Measurements from ENCODE around the gene SNAP25.

The SNAP25 gene

DNA sequence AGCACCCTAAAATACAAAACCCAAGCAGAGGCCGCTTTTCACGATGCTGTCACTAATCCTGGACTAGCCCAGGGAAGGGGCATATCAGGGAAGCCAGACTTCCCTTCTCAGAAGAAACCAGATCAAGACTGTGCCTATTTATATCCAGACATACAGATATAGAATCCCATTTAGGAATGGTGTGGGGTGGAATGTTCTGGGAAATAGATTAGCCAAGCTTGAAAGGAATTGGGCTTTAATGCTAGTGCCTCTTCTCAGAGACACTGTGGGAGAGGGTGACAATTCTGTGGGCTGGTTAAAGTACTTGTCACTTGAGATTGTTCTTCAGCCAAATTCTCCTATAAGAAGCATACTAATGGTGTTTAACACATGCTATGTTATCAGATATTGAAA, 45.5 kb downstream of the SNAP25 start:
- no peak for DNase-seq

- DNase-seq: no peak
Measured at GRCh38 chr20:10268636-10269035, 50.0 kb downstream of the SNAP25 start.

- DNase-seq: no peak
Measured at GRCh38 chr20:10270630-10271029, 52.0 kb downstream of the SNAP25 start.

- no peak for DNase-seq
Measured at GRCh38 chr20:10271494-10272219, 53.0 kb downstream of the SNAP25 start.

DNA sequence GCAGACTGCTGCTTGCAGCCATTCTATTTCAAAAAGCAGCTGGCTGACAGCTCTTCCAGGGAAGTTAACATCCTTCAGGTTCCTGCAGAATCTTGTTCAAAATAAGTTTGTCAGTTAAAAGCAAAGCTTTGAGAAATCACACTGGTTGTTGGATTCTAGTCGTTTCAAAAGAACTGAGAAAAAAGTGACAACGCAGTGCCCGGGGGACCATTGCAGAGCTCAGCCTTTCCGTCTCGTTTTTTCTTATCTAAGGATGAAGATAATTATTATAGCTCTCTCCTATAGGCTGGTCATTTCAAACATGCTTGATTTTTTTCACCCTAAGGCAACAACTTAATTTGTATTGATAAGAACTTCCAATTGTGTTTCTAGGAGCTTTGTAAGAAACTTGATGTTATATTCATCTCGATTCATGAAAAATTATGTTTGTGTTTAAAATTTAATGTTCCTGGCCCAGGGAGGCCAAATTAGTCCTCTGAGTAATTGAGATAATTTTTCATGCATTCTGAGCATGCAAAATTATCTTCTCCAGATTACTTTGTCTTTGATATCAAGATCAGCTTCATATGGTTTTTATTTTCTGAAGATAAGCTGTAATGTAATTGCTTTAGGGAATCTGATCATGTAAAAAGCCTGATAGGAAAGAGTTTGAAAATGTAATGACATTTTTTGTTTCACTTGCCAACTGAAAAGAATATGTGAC, 58.4 kb downstream of the SNAP25 start:
- no peak for DNase-seq

GRCh38 chr20:10277616-10278015, 59.0 kb downstream of the SNAP25 start:
- DNase-seq: no peak

DNA sequence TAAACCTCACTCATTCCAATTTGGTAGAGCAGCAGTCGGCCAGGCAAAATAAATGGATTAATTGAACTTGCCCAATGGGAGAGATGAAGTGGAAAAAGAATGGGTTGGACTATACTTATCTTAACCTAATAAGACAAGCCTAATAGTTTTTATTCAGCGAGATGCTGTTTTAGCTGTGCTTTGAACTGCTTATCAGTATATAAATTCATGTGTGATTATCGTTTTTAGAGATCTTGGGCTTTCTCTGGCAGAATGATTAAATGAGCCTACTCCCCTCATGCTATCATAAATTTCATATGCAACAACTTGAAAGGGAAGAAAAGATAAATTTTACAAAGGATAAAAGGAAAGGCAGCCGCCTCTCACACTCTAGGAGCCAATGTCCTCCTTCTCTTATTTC, 59.8 kb downstream of the SNAP25 start:
- no peak for DNase-seq

DNA sequence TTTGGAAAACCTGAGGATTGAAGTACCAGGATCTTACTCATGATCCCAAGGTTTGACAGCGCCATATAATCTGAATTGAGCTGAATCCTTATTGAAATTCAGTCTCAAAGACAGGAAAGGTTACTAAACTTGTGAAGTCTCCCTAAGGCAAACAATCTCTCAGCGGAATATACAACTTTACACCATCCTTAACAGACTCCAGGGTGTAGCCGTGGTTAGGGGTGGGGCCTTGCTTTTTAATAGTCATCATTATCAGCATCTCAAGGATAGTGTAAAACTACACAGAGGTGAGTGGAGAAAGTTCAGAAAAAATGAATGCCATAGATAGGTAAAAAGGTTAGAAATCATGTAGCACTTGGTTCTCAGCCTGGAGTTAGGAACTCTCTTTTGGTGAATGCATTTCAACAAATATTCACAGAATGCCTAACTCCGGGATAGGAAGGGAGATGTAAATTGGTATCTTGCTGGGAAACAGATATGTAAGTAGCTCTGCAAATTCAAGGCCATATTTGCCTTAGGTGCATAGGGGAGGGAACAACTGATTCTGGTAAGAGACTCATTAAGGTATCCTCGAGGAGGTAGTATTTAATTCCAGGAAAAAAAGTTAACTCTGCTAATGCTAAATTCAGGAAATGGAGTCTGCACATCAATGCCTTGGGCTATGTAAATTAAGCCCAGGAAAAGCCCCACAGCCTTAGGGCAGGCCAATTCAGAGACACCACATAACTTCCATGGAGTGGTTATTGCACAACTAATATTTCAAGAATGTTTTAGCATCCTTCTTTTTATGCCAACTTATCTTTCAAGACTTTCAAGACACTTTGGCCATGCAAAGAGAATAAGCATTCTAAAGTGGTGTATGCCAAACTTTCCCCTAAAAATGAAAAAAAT, 61.6 kb downstream of the SNAP25 start:
- DNase-seq: no peak

DNA sequence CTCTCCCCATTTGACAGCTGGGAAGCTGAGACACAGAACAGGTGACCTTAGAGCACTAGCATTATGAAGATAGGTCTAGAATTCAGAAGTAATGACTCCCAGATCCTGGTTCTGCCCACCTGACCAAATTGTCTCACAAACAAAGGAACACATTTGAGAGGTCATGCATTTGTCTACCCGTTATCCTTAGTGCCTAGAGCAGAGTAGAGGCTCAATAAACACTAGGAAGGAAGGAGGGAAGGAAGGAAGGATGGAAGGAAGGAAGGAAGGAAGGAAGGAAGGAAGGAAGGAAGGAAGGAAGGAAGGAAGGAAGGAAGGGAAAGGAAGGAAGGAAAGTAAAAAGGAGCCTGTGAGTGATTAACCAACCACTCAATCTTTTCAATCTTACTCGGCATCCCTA, 63.3 kb downstream of the SNAP25 start:
- DNase-seq: no peak

- no peak for DNase-seq
Measured at GRCh38 chr20:10282979-10283456, 64.4 kb downstream of the SNAP25 start.

DNA sequence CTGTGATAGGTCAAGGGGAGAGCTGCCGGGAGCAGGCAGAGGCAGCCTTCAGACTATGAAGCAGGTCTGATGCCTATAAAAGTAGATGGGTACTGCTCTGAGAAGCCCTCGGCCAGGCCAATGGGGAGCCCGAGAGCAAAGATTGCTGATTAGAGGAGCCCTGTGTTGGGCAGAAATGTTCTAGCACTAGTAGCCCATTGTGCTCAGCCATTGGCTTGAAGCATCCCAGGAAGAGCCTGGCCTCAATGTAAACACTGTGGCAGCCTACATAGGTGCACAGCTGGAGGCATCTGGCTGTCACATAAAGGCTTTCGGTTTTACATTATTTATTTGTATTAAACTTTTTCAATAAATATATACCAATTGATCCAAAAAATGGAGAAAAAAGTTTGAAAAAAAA, 67.7 kb downstream of the SNAP25 start:
- DNase-seq: no peak

DNA sequence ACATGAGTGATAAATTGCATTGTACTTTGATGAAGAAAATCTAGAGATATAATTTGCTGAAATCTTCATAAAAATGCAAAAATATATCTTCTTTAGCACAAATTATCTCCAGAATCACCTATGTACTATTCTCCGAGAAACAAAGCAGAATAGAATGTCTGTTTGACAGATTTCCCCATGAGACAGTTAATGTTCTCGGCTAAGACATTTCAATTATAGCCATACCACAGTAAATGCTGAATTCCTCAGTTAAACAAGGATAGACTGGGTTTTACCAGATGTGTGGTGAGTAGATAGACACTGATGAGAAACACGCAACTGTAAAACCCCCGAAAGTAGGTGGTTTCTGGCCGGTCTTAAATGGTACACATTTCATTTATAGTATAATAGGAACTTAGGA, 69.8 kb downstream of the SNAP25 start:
- DNase-seq: no peak

DNA sequence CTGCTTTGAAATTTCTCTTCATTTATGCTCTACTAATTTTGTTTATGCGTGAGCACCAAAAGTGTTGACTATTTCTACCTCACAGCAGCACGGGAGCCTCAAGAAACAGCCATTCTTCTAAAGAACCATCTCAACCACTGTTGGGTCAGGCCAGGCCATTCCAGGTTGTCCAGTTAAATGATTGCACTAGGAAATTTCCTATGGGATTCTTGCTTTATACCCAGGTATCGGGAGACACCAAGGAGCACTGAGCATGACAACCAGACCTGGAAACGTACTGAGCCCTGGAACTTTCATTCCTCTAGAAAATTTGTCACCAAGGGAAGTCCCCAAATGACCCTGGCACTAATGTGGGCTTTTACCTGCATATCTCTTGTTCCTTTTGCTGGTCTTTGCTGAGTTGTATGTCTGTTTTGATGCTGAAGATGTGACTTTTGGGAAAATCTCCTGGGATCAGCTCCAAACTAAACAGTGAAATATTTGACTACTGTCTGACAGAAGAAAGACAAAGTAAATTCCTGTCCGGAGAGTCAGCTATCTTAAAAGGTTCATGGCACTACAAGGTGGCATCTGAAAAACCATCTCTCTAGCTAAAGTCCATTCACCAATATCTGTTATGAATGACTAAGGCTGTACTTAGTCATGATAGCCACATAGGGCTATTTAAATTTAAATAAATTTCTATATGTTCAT, 70.5 kb downstream of the SNAP25 start:
- DNase-seq: no peak

- DNase-seq: no peak
Measured at GRCh38 chr20:10291568-10292248, 73.1 kb downstream of the SNAP25 start.

GRCh38 chr20:10297223-10297622, 78.6 kb downstream of the SNAP25 start:
- DNase-seq: no peak

DNA sequence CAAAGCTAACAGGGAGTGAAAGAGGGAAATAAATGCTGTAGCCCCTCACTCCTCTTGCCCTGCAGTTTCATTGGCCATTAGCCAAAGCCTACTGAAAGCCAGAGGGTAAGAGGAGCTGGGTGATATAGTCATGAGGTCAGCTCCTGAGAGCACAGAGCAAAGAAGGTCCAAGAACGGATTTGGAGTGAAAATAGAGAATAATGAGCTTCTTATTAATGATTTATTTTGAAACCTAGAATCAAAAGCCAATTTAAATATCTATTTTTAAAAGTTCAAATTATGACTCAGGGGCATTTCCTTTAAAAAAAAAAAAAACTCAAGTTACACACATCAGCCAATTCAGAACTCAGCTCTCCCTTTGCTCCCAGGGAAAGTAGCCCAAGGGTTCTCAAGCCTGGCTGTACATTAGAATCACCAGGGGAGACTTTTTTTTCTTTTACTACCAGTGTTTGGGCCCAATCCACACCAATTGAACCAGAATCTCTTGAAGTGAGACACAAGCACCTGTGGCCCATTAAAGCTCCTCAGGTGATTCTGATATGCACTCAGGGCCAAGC, 79.1 kb downstream of the SNAP25 start:
- DNase-seq: no peak

DNA sequence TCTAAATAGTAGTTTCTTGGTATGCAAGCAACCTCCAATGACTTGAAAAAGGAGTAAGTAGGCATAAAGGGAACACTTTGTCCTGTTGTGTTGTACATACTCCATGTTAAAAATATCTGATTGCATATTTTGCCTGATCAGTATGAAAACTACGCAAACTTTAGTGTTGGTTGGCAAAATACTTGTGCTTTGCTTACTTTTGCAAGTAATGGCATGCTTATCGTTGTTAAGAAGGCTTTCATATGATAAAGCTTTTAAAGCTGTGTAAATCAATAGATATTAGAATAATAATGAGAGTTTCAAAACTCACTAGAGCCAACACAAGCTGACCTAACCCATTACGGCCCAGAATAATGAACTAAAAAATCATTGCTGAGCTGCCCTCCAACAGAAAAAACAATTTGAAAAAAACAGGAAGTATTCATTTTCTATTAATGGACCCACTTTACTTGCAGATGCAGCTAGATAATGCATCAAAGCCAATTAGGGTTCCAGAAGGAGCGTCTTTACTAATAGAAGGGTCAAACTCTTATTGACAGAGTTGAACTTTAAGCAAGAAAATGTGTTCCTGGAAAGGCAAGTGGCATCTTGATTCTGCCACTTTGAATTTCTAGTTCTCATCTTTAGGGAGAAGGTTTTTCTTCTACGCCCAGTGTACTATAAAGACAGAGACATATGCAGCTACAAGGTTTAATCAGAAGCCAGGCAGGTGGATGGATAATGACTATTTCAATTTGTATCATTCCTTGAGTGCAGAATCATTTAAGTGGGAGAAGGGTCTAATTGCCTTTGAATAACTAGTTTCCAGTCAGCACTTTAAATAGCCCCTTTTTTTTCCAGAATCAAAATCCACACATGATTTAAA, 82.2 kb downstream of the SNAP25 start:
- no peak for DNase-seq

DNA sequence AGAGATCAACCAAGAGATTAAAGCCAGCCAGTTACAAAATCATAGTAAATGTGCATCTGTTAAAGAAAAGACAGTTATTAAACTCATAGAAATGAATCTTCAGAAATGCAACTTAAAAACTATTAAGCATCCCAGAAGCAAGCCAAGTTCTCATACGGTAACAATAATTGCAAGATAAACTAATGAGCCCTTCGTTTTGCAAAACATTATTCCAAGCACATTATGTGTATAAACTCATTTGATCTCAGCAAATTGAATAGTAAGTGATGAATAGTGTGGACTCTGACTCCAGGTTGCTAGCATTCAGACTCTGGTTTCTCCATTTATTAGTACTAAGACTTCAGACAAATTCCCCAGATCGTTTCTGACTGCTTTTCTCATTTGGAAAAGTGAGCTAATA, 85.2 kb downstream of the SNAP25 start:
- no peak for DNase-seq

DNA sequence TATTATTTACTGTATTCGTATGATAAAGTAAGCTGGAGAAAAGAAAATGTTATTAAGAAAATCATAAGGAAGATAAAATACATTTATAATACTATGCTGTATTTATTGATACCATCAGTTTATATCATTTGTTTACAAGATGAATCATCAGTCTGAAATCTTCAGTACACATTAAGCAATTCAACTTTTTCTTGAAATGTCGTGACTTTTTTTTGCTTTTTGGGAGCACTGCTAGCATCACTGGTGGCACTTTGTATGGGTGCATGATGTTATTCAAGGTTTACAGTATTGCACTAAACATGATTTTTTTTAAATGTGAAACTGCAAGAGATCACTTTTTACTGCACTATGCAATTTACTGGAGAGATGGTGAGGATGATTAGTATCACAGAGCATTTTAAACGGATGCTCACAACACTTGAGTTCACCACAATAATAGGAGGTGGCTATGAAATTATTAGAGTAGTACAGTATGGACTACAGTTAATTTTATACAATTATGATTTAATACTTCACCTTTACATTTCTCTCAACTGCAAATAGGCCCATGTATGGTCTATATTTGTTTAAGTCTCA, 85.9 kb downstream of the SNAP25 start:
- peak in 1 of 5 experiments; percentile 74 for DNase-seq

Measured in T-helper 2 cell (primary cell).